Glutamatergic neuron (in vitro differentiated cells): ENCODE measurements around the gene MYCN. TPM values are rescaled to one million over a fixed set of nuclear protein-coding genes. Genes with fewer than 3 reads are reported as not detected.

Experiments used
- DNase-seq: peaks from one replicate; pipeline ENCODE4 v3.0.0; 2022
- H3K27ac Mint-ChIP-seq: one replicate; pipeline ENCODE4 v1.8.0; 2020; ENCODE audit warnings: mild to moderate bottlenecking, mixed read lengths, inconsistent platforms; ENCODE audit not compliant: unreplicated experiment
- H3K27me3 Mint-ChIP-seq: one replicate; pipeline ENCODE4 v1.8.0; 2020; ENCODE audit warnings: mild to moderate bottlenecking, moderate library complexity, mixed read lengths, inconsistent platforms; ENCODE audit not compliant: unreplicated experiment
- H3K36me3 Mint-ChIP-seq: one replicate; pipeline ENCODE4 v1.8.0; 2020; ENCODE audit warnings: mild to moderate bottlenecking, mixed read lengths, inconsistent platforms; ENCODE audit not compliant: unreplicated experiment
- H3K4me1 Mint-ChIP-seq: one replicate; pipeline ENCODE4 v1.8.0; 2020; ENCODE audit warnings: mild to moderate bottlenecking, low read depth, mixed read lengths, inconsistent platforms; ENCODE audit not compliant: unreplicated experiment
- H3K4me3 Mint-ChIP-seq: one replicate; pipeline ENCODE4 v1.8.0; 2020; ENCODE audit warnings: mild to moderate bottlenecking, mixed read lengths, inconsistent platforms; ENCODE audit not compliant: unreplicated experiment
- H3K9me3 Mint-ChIP-seq: one replicate; pipeline ENCODE4 v1.8.0; 2020; ENCODE audit warnings: mild to moderate bottlenecking, moderate library complexity, mixed read lengths, inconsistent platforms; ENCODE audit not compliant: unreplicated experiment
- total RNA-seq: library from RNA; stranded (reverse); fragmentation: NEBNext Ultra II Directional; extraction: Animal tissue kit (Norgen Biotek cat#: 25700); gene quantifications from one replicate; pipeline ENCODE4 v1.2.1, GENCODE V29; 2021; ENCODE audit not compliant: unreplicated experiment
- TF ChIP-seq, protein P1 (sequence below): fragments of 200-600 bp; sonication (generic); IDR thresholded peaks from one replicate; pipeline ENCODE4 v1.5.0; 2021; ENCODE audit not compliant: partially characterized antibody, unreplicated experiment

The MYCN gene
- total RNA-seq, 1 donor from 2014 or later: 43.8 TPM

DNA sequence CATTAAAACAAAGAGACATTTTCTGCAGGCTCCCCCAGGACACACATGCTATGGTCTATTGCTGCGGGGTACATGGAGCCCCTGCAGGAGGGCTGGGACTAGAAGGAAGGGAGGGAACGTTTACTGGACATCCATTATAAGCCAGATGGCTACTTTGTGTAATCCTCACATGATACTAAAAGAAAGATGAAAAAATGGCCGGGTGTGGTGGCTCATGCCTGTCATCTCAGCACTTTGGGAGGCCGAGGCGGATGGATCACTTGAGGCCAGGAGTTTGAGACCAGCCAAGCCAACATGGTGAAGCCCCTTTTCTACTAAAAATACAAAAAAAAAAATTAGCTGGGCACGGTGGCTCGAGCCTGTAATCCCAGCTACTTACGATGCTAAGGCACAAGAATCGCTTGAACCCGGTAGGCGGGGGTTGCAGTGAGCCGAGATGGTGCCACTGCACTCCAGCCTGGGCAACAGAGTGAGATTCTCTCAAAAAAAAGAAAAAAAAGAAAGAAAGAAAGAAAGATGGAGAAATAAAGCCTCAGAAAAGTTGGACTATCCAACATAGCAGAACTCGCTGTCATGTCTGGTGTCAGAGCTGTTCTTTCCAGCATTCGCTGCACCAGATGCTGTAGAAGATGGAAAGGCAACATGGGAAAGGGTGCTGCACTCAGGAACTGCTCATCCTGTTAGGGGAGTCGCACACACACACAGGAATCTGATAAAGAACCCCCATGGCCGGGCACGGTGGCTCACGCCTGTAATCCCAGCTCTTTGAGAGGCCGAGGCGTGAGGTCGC is 7.8 kb upstream of the MYCN start:
- TF ChIP-seq, protein P1, sequence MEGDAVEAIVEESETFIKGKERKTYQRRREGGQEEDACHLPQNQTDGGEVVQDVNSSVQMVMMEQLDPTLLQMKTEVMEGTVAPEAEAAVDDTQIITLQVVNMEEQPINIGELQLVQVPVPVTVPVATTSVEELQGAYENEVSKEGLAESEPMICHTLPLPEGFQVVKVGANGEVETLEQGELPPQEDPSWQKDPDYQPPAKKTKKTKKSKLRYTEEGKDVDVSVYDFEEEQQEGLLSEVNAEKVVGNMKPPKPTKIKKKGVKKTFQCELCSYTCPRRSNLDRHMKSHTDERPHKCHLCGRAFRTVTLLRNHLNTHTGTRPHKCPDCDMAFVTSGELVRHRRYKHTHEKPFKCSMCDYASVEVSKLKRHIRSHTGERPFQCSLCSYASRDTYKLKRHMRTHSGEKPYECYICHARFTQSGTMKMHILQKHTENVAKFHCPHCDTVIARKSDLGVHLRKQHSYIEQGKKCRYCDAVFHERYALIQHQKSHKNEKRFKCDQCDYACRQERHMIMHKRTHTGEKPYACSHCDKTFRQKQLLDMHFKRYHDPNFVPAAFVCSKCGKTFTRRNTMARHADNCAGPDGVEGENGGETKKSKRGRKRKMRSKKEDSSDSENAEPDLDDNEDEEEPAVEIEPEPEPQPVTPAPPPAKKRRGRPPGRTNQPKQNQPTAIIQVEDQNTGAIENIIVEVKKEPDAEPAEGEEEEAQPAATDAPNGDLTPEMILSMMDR: no peak
- H3K4me1 Mint-ChIP-seq: peaks cover 7% of the 10 kb centered on the region
- DNase-seq: no peak
- no peaks in the 10 kb centered on the region for H3K9me3 Mint-ChIP-seq
- H3K27ac Mint-ChIP-seq: no peak overlapping the region
- no peaks in the 10 kb centered on the region for H3K27me3 Mint-ChIP-seq
- no peak overlapping the region for H3K4me3 Mint-ChIP-seq
- H3K36me3 Mint-ChIP-seq: no peaks in the 10 kb centered on the region

DNA sequence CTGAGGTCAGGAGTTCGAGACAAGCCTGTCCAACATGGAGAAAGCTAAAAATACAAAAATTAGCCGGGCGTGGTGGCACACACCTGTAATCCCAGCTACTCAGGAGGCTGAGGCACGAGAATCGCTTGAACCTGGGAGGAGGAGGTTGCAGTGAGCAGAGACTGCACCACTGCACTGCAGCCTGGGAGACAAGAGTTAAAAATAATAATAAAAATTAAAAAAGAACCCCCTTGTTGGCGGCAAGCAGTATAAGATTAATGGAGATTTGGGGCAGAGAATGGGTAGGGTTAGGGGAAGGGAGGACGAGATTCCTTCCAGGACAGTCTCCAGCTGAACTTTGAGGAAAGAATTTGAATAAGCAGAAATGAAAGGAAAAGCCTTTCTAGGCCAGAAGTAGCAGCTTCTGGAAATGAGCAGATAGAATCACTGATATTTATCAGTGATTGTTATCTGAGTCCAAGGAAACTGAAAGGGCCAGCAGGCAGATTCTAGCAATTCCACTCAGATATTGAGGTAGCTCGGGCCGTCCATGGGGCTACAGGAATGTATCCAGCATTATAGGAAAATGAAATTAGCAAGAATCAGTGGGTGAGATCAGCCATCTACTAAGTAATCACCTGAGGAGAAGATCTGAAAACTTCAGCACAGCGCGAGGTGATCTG is 7.0 kb upstream of the MYCN start:
- TF ChIP-seq, protein P1: no peak
- no peak for DNase-seq
- Mint-ChIP-seq H3K27ac (no peak overlapping the region), H3K27me3 (no peaks in the 10 kb centered on the region), H3K9me3 (no peaks in the 10 kb centered on the region), H3K4me3 (no peak overlapping the region), H3K36me3 (no peaks in the 10 kb centered on the region), H3K4me1 (peaks cover 7% of the 10 kb centered on the region)

DNA sequence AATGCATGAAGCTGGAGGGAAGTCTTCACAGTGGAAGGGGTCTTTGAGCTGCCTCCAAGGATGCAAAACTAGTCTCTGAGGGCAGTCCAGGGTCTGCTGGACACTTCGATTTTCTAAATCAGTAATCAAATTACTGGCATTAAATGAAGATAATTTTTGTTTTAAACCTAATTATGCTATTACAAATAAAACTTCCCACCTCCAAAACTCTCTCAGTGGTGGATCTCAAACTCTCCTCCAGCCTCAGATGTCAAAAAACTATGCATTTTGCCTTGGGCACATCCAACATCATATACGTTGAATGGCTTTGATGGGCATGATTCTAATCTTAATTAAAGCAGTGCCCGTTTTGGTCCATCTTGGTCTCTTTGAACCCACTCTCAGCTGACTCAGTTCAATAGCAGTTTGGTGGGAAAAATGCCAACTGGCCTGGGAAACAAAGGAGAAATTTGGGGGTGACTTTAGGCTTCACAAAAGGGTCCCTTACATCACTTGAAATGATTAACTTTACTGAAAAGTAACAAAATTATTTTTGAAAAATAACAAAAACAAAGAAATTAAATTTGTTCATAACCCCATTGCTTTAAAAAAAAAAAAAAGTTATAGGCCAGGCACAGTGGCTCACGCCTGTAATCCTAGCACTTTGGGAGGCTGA is 5.9 kb upstream of the MYCN start:
- peaks cover 1% of the 10 kb centered on the region for H3K27me3 Mint-ChIP-seq
- DNase-seq: no peak
- no peaks in the 10 kb centered on the region for H3K36me3 Mint-ChIP-seq
- H3K4me3 Mint-ChIP-seq: no peak overlapping the region
- H3K9me3 Mint-ChIP-seq: no peaks in the 10 kb centered on the region
- no peak overlapping the region for H3K27ac Mint-ChIP-seq
- TF ChIP-seq, protein P1: no peak
- peaks cover 12% of the 10 kb centered on the region for H3K4me1 Mint-ChIP-seq

DNA sequence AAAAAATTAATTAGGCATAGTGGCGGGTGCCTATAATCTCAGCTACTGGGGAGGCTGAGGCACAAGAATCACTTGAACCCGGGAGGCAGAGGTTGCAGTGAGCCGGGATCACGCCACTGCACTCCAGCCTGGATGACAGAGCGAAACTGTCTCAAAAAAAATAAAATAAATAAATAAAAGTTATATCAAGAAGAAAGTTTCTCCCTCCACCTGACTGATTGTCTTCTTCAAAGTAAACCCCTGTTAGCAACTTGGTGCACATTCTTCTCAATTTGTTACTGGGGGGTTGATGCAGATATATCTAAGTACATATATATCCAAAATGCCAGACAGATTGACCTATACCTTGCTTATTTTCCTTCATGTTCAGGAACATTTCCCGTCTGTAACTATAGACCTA is 5.2 kb upstream of the MYCN start:
- TF ChIP-seq, protein P1: no peak
- Mint-ChIP-seq H3K4me3 (no peak overlapping the region), H3K9me3 (no peaks in the 10 kb centered on the region), H3K27me3 (peaks cover 2% of the 10 kb centered on the region), H3K4me1 (peaks cover 12% of the 10 kb centered on the region), H3K36me3 (no peaks in the 10 kb centered on the region), H3K27ac (no peak overlapping the region)
- DNase-seq: no peak
